ENCODE data around the gene PERM1.
A peak's percentile ranks its signal among the peaks of the same experiment; 100 is the strongest.
"Not testable (repeated sequence)": the region's sequence is repeated elsewhere in the genome, so short reads cannot be mapped to it uniquely, and the experiment has no call there.

The PERM1 gene

DNA sequence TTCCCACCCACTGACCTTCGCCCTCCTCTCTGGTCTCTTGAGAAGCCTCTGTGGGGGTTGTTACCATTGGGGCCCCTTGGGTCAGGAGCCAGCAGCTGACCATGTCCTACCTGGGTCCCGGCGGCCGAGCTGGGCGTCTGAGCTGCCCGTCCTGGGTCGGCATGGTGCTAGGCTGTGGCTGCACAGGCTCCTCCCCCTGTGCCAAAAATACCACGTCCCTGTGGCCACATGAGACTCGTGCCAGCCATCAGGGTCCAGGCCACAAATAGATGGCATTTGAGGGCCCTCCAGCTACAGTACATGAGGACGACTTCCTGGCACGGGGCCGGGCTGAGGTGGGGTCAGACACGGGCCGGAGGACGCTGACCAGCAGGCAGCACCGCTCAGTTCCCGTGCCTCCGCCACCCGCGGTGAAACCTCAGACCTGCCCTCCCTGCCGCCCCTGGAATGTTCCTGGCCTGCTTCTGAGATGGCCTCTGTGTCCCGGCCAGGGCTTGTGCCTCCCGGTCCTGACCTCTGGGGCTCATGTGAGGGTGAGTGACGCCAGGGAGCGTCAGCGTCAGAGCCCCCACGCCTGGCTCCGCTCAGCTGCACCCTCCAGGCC lies at the start of gene PERM1:
Gene PERM1 (minus strand): TSS at position 139 of the 604 bp plus-strand sequence. CDS start 1,064 bp downstream, outside the sequence.
- DNase-seq: no peak

DNA sequence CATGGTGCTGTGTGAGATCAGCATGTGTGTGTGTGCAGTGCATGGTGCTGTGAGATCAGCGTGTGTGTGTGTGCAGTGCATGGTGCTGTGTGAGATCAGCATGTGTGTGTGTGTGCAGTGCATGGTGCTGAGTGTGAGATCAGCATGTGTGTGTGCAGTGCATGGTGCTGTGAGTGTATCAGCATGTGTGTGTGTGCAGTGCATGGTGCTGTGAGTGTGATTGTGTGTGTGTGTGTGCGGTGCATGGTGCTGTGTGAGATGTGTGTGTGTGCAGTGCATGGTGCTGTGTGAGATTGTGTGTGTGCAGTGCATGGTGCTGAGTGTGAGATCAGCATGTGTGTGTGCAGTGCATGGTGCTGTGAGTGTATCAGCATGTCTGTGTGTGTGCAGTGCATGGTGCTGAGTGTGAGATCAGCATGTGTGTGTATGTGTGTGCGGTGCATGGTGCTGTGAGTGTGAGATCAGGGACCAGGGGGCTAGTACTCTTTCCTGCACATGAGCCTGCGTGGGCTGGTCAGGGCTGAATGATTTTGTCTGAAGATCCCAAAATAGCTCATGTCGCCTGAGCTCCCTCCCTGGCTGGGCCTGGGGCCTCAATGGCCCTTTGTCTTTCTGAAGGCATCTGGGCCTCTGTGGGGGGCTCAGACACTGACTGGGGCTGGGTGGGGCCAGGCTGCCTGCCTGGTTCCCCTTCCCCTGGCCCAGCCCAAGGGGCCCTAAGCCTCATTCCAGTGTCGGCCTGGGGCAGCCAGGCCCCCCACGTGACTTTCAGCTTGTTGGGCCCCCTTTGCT lies 49.2 kb upstream of the PERM1 start:
- not testable (repeated sequence) for DNase-seq

DNA sequence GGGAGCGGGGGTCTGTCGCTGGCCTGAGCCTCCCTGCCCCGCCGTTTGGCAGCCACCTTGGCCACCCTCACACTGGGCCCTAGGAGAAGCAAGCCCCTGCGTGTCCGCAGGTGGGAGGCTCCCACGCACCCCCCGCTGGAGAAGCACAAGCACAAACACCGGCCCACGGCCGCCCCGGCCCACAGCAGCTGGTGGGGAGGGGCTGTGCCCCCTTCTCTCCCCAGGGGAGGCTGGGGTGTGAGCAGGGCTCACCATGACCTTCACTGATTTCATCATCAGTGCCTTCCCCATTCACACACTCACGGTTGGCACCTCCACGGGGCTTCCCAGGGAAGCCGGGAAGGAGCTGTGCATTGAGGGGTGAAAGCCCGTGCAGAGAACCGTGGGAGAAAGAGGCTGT lies 45.9 kb upstream of the PERM1 start:
- DNase-seq: no peak

- no peak for DNase-seq
Observed at GRCh38 chr1:1026599-1027413, 44.9 kb upstream of the PERM1 start.

DNA sequence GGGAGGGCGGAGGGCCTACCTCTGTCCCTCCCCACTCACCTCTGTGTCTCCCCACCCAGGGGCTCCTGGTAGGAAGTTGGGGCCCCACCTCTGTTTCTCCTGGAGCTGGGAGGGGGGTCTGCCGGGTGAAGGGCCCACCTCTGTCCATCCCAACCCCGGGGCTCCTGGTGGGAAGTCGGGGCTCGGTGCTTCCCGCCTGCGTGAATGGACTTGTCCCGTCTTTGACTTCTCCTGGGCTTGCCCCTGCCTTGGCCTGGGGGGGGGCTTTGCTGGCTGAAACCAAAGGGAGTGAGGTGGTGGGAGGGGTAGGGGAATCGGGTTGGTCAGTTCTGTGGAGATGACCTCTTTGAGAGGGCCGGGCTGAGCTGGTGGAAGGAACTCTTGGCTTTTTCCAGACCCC lies 43.8 kb upstream of the PERM1 start:
- DNase-seq: no peak

DNA sequence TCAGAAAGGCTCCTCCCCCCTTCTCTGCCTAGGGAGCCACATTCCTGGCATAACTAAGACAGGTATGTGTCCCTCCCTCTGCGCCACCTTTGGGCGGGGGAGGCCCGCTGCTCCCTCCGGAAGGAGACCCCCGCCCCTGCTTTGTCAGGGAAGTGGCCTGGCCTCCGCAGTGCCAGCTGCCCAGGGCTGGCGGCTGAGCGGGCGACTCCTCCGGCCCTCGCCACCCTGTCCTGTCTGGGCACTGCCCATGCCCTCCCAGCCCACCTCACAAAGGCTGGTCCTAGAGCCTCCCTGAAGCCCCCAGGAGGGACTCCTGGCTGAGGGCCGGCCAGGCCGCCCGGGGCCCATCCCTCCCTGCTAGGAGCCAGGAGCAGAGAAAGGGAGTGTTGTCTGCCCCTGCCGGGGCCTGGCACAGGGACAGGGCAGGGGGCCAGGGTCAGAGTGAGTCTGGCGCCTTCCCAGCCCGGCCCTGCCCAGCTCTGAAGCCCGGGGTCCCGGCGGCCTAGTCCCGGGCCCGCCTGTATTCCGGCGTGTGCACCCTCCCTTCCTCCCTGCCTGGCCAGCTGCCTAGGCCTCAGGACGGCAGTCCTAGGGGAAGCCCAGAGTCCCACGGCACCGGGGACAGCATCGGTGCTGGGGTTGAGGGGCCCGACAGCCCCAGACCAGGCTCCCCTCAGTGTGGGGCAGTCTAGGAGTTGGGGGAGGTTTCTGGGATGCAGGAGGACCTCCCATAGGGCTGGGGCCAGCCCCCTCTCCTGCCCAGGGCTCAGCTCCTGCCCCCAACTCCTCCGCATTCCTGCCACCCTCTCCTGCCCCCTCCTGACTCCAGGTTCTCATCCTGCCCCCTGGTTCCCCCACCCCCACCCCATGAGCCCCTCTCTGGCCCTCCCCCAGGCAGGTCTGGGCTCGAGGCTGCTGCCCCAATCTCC lies 43.1 kb upstream of the PERM1 start:
- no peak for DNase-seq

GRCh38 chr1:1024149-1024770 lies 42.4 kb upstream of the PERM1 start:
- DNase-seq: no peak

DNA sequence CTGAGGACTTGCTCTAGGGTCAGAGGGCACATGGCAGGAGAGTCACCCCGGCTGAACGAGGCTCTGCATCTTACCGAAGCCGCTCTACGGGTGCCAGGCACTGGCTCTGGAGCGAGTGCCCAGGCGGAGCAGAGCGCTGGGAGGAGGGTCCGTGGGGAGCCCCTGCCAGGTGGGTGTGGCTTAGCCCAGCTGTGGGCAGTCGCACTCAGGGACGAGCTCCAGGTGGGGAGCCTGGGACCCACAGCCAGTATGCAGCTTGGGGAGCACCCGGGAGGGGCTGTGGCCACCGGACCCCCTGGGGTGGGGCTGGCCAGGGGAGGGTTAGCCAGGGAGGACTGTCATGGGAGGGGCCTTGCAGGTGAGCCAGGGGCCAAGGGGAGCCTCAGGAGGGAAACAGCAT lies 41.8 kb upstream of the PERM1 start:
- no peak for DNase-seq

DNA sequence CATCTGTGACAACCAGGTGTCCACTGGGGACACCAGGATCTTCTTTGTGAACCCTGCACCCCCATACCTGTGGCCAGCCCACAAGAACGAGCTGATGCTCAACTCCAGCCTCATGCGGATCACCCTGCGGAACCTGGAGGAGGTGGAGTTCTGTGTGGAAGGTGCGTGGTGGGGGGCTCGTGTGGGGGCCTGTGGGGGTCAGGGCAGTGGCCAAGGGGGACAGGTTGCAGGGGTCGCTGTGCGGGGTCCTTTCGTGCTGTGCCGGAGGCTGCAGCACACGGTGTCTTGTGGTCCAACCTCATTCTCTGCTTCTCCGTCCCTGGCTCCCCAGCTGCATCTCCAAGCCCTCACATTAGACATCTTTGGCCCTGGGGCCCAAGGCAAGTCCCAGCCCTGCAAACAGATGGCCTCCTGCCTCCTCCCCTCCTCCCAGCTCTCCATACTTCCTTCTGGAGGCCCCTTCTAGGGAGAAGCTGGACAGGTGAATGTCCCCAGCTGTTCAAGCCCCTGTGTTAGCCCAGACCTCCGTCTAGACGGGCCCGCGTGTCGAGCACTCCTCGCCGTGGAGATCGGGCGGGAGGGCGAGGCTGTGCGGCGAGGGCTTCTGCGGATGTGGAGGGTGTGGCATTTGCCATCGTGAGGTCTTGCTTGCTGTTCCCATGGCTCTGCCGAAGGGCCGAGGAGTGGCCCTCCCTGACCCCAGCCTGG lies 40.6 kb upstream of the PERM1 start:
- DNase-seq: no peak

GRCh38 chr1:1021920-1022259 lies 40.0 kb upstream of the PERM1 start:
- no peak for DNase-seq

DNA sequence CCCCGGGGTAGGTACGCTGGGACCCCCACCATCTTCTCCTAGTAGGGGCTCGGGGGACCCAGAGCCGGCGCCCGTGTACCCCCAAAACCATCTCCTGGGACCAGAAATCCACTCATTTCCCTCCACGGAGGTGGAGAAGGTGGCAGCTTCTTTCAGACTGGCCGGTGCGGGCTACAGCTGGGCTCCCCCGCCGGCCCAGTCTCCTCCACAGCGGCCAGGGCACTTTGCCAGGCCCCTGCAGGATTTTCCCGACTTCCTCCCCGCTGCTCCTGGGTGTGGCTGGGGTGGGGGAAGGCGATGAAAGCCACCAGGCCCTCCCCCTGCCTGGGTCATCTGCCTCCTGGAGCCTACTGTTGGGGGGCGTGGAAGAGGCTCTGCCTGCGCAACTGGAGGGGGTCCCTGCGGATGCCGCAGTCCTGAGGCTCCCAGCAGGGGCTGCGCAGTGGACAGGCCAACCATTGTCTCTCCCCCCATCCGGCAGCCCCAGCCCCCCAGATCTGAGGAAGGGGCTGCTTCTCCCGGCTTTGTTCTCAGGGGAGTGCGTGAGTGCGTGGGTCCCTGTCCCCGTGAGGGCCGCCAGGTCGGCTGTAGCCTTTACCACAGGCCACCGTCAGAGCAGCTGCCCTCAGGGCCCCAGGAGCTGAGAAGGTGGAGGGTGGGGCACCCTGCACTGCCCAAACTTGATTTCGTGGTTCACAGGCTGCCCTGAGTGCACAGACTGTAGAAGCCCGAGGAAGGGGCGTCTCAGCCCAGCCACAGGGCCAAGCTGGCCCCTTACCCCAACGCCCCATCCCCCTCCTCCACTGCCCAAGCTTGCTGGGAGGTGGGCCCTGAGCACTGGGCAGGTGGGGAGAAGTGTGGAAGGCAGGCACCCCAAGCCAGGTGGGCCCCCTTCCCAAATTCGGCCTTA lies 39.4 kb upstream of the PERM1 start:
- DNase-seq: no peak

DNA sequence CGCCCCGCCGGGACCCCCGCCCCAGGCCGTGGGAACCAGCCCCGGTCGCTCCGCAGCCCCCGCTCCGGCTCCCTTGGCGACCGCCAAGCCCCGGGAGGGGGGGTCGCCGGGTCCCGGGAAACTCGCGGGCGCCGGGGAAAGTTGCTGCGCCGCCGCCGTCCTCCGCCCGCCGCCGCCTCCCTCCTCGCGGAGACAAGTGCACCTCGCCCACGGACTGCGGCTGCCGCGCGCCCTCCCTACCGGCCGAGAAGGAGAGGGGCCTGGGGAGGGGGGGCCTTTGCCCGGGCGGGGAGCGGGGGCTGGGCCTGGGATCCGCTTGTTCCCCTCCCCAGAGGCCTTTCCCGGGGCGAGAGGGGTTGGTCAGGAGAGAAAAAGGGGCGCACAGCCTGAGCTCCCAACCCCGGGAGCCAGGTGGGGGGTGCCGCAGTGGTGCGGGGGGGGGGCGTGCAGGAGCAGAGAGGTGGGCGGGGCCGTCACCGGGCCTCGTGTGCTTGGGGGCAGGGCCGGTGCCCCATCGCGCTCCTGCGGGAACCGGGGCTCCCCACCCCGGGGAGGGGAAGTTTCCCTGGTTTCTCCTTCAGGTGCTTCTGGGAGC lies 38.6 kb upstream of the PERM1 start:
- DNase-seq: no peak

DNA sequence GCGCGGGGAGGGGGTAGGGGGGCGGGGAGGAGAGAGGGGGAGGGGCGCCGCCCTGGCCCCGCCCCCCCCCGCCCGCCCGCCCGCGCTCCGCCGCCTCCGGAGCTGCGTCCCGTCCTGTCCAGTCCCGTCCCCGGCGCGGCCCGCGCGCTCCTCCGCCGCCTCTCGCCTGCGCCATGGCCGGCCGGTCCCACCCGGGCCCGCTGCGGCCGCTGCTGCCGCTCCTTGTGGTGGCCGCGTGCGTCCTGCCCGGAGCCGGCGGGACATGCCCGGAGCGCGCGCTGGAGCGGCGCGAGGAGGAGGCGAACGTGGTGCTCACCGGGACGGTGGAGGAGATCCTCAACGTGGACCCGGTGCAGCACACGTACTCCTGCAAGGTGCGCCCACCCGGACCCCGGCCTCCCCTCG lies 38.1 kb upstream of the PERM1 start, which contains the start of gene AGRN:
Gene AGRN (plus strand): TSS at position 121 of the 405 bp plus-strand sequence. CDS start 53 bp downstream, at position 174.
- DNase-seq: no peak

DNA sequence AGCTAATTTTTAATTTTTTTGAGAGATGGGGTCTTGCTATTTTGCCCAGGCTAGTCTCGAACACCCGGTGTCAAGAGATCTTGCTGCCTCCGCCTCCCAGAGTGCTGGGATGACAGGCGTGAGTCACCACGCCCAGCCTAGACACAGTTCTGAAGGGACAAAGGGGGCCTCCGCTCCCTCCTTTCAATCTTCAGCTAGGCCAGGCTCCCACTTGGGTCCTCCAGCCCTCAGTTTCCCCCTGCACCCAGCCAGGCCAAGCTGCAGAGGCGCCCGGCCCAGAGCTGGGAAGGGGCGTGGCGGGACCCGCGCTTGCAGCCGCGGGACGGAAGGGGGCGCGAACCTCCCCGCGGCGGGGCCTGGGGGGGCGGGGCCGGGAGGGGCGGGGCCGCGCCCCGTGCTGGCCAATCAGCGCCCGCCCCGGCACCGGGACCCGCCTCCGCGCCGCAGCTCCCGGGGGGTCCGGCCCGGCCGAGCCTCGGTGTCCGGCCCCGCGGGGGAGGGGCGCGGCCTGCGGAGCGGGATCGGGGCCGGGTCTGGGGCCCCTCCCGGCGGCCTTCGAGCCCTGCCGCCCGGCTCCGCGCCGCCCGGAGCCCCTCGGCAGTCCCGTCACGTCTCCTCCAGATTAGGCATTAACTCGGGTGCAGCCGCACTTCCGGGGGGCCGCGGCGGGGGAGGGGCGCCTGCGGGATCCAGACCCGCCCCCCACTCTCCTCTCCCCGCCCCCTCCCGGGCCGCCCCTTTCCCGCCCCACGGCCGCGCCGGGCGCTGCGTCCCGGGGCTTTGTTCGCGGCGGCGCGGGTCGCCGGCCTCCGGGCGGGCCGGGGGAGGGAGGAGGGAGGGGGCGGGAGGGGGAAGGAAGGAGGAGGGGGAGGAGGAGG lies 37.5 kb upstream of the PERM1 start:
- DNase-seq: peak; percentile 70 to 88

- DNase-seq: not testable (repeated sequence)
Observed at GRCh38 chr1:1018321-1018685, 36.4 kb upstream of the PERM1 start.

- DNase-seq: not testable (repeated sequence)
Observed at GRCh38 chr1:1017397-1018320, 35.8 kb upstream of the PERM1 start.

GRCh38 chr1:1014799-1015681 lies 33.1 kb upstream of the PERM1 start:
- DNase-seq: no peak

Data from NCI-H1930 (cell line).